Tibial nerve (tissue), 4 donors: Measurements from ENCODE around the gene SCN5A. TPM values are rescaled to one million over a fixed set of nuclear protein-coding genes. Genes with fewer than 3 reads are reported as not detected.

Source experiments
- DNase-seq, 2 donors: peaks; one replicate each; pipeline ENCODE4 v3.0.0-alpha.2; 2019; ENCODE audit warnings: low spot score in 2 of 2
- H3K27ac ChIP-seq, 4 donors: fragments of 200-600 bp; sonication (generic) in 3 of 4; one replicate each; pipeline ENCODE4 v1.5.1; 2017 to 2019; ENCODE audit warnings: mild to moderate bottlenecking in 1 of 4
- H3K27me3 ChIP-seq, 2 donors: fragments of 200-600 bp; sonication (generic) in 1 of 2; one replicate each; pipeline versions ENCODE4 v1.5.1 to v1.6.0; 2017 to 2019
- H3K36me3 ChIP-seq, 3 donors: fragments of 200-600 bp; sonication (generic); one replicate each; pipeline ENCODE4 v1.5.1; 2018 to 2019
- H3K4me1 ChIP-seq, 4 donors: fragments of 200-600 bp; sonication (generic) in 3 of 4; one replicate each; pipeline ENCODE4 v1.5.1; 2017 to 2019
- H3K4me3 ChIP-seq, 4 donors: fragments of 200-600 bp; sonication (generic) in 3 of 4; one replicate each; pipeline ENCODE4 v1.5.1; 2017 to 2019; ENCODE audit warnings: mild to moderate bottlenecking in 1 of 4, moderate library complexity in 1 of 4
- H3K9me3 ChIP-seq, 4 donors: fragments of 200-600 bp; sonication (generic) in 3 of 4; one replicate each; pipeline ENCODE4 v1.5.1; 2017 to 2019
- CTCF ChIP-seq, 5 experiments: fragments of 200-600 bp in 3 of 5; fragments of 450-650 bp in 2 of 5; sonication (generic) in 3 of 5; IDR thresholded peaks; one replicate each; pipeline ENCODE4 v1.5.1; 2016 to 2019; ENCODE audit warnings: antibody characterized with exemption in 5 of 5, mild to moderate bottlenecking in 3 of 5, moderate library complexity in 2 of 5
- EP300 ChIP-seq, 2 donors: sonication (generic); formaldehyde crosslinking; IDR thresholded peaks; one replicate each; pipeline ENCODE4 v1.6.1; 2017; ENCODE audit warnings: antibody characterized with exemption in 2 of 2, mild to moderate bottlenecking in 1 of 2
- POLR2A ChIP-seq, 2 donors: fragments of 450-650 bp; IDR thresholded peaks; one replicate each; pipeline ENCODE4 v1.6.1; 2017; ENCODE audit warnings: antibody characterized with exemption in 2 of 2, mild to moderate bottlenecking in 2 of 2, moderate library complexity in 2 of 2
- WGBS, 2 donors: methylation state at CpG; one replicate each; pipeline ENCODE4 v1.1.5; 2018; 5-methylcytosine and 5-hydroxymethylcytosine counted together
- total RNA-seq, 4 donors: library from RNA; depleted of rRNA; stranded (reverse); fragments of >200 nt; gene quantifications; one replicate each; pipeline ENCODE4 v1.1.0, GENCODE V29; 2016

Gene SCN5A
- total RNA-seq, 4 donors from 2014 or later, result 0.44 to 2.7 (median 1.8) TPM

GRCh38 chr3:38637906-38638305 lies 11.6 kb downstream of the SCN5A start:
- TF ChIP-seq POLR2A (IDR thresholded peaks at IDR 0.05) (no peak), EP300 (IDR thresholded peaks at IDR 0.05) (no peak), CTCF (IDR thresholded peaks at IDR 0.05) (no peak)
- Histone ChIP-seq H3K4me3 (no peak overlapping the region), H3K27me3 (no peaks in the 10 kb centered on the region), H3K4me1 (no peaks in the 10 kb centered on the region), H3K9me3 (no peaks in the 10 kb centered on the region), H3K36me3 (peaks cover 0 to 2% (median 0%) of the 10 kb centered on the region in 3 donors), H3K27ac (no peak overlapping the region)
- DNase-seq, result no peak
- WGBS, 2 donors, result 40 to 48% methylated on average over 5 of the region's 5 CpGs

DNA sequence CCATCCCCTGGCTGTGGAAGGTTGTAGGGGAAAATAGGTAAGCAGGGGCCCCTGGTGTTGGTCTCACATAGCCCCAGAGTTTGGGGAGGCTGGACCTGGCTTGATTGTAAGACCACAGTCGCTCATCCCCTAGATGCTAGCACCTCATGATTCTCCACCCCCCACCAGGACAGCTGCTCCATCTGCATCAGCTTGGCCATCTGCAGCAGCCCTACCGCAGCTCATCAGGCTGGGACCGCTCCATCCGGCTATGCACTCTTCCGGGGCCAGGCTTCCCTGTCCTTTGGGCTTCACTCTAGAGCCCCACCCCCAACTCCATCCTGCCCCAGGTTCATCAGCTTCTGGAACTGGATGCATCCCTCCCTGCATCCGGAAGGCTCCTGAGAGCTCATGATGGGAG lies 12.6 kb downstream of the SCN5A start:
- Histone ChIP-seq H3K4me1 (no peaks in the 10 kb centered on the region), H3K27me3 (no peaks in the 10 kb centered on the region), H3K9me3 (no peaks in the 10 kb centered on the region), H3K27ac (no peak overlapping the region), H3K4me3 (no peak overlapping the region), H3K36me3 (peaks cover 0 to 4% (median 0%) of the 10 kb centered on the region in 3 donors)
- DNase-seq, result no peak
- TF ChIP-seq EP300 (IDR thresholded peaks at IDR 0.05), result no peak
- WGBS, 2 donors, result 77 to 78% methylated on average over 5 to 6 of the region's 6 CpGs

- H3K9me3 ChIP-seq, result no peaks in the 10 kb centered on the region
- H3K4me1 ChIP-seq, result no peaks in the 10 kb centered on the region
- TF ChIP-seq POLR2A (IDR thresholded peaks at IDR 0.05) (no peak), CTCF (IDR thresholded peaks at IDR 0.05) (no peak)
- peaks cover 0 to 4% (median 0%) of the 10 kb centered on the region in 3 donors for H3K36me3 ChIP-seq
- no peak overlapping the region for H3K27ac ChIP-seq
- no peak overlapping the region for H3K4me3 ChIP-seq
- WGBS, 2 donors, result 67 to 75% methylated on average over 7 of the region's 7 CpGs
- no peak for DNase-seq
- H3K27me3 ChIP-seq, result no peaks in the 10 kb centered on the region
Observed at GRCh38 chr3:38636464-38636863, 13.0 kb downstream of the SCN5A start.

DNA sequence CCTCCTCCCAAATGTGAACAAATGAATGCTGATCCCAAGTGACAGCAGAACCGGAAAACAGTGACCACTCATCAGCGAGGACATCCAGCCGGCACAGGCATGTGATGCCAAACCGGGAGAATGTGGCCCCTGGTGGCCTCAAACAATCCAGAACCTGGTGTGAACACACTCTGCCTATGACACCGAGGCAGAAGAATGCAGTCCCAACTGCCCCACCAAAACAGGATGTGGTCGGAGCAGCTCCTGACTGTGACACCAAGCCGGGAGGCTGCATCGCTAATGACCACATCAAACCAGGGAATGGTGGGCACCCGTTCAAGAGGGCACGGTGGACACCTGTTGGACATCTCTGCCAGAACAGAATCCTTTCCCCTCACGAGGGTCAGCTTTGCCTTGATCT lies 15.4 kb downstream of the SCN5A start:
- WGBS, 2 donors, result 47 to 49% methylated on average over 6 to 11 of the region's 11 CpGs
- no peaks in the 10 kb centered on the region for H3K27me3 ChIP-seq
- H3K9me3 ChIP-seq, result no peaks in the 10 kb centered on the region
- DNase-seq, result no peak
- TF ChIP-seq EP300 (IDR thresholded peaks at IDR 0.05) (no peak), POLR2A (IDR thresholded peaks at IDR 0.05) (no peak), CTCF (IDR thresholded peaks at IDR 0.05) (no peak)
- no peak overlapping the region for H3K27ac ChIP-seq
- peaks cover 0 to 4% (median 0%) of the 10 kb centered on the region in 3 donors for H3K36me3 ChIP-seq
- no peaks in the 10 kb centered on the region for H3K4me1 ChIP-seq
- H3K4me3 ChIP-seq, result no peak overlapping the region

DNA sequence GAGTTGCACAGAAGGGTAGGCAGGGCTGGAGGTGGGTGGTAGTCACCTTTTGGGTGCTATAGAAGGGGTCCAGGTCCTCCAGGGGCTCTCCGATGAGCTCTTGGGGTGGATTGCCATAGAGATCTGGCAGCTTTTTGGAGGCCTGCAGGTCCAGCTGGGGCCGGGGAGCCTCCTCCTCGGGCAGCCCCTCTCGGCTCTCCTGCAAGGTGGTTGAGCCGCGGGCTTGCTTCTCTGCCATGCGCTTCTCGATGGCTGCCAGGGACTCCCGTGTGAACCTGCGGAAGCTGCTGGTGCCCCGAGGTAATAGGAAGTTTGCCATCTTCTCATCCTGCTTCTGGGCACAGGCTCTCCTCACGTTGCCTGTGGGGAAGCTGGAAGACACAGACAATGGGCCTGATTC lies 16.5 kb downstream of the SCN5A start:
- no peak for TF ChIP-seq EP300 (IDR thresholded peaks at IDR 0.05)
- no peak overlapping the region for H3K4me3 ChIP-seq
- no peaks in the 10 kb centered on the region for H3K4me1 ChIP-seq
- H3K27ac ChIP-seq, result no peak overlapping the region
- H3K36me3 ChIP-seq, result peaks cover 0 to 4% (median 0%) of the 10 kb centered on the region in 3 donors
- no peaks in the 10 kb centered on the region for H3K9me3 ChIP-seq
- no peak for DNase-seq
- no peaks in the 10 kb centered on the region for H3K27me3 ChIP-seq
- 85 to 91% methylated on average over 6 to 10 of the region's 12 CpGs for WGBS, 2 donors

GRCh38 chr3:38630606-38631005 lies 18.9 kb downstream of the SCN5A start:
- no peak overlapping the region for H3K4me3 ChIP-seq
- no peak for DNase-seq
- no peaks in the 10 kb centered on the region for H3K9me3 ChIP-seq
- TF ChIP-seq POLR2A (IDR thresholded peaks at IDR 0.05) (no peak), CTCF (IDR thresholded peaks at IDR 0.05) (no peak), EP300 (IDR thresholded peaks at IDR 0.05) (no peak)
- H3K4me1 ChIP-seq, result no peaks in the 10 kb centered on the region
- 23 to 31% methylated on average over 5 of the region's 5 CpGs for WGBS, 2 donors
- H3K27ac ChIP-seq, result no peak overlapping the region
- H3K27me3 ChIP-seq, result no peaks in the 10 kb centered on the region
- peaks cover 0 to 8% (median 0%) of the 10 kb centered on the region in 3 donors for H3K36me3 ChIP-seq
